Lower leg skin (tissue), 4 donors: ENCODE results near the gene PTCHD1. TPM values are rescaled to one million over a fixed set of nuclear protein-coding genes. Genes with fewer than 3 reads are reported as not detected.

Experiments
- DNase-seq, 2 donors: peaks; one replicate each; pipeline ENCODE4 v3.0.0-alpha.2; 2019; ENCODE audit warnings: low spot score in 2 of 2
- H3K4me3 ChIP-seq: fragments of 200-600 bp; sonication (generic); 2 replicates; pipeline ENCODE4 v1.5.1; 2017; ENCODE audit warnings: mild to moderate bottlenecking, low read depth; ENCODE audit not compliant: poor library complexity, severe bottlenecking
- CTCF ChIP-seq, 3 donors: fragments of 450-650 bp; IDR thresholded peaks; one replicate each; pipeline ENCODE4 v1.5.1; 2016; ENCODE audit warnings: antibody characterized with exemption in 3 of 3, mild to moderate bottlenecking in 3 of 3, moderate library complexity in 2 of 3
- POLR2A ChIP-seq, 2 donors: fragments of 450-650 bp; IDR thresholded peaks; one replicate each; pipeline ENCODE4 v1.6.1; 2016 to 2017; ENCODE audit warnings: antibody characterized with exemption in 2 of 2, mild to moderate bottlenecking in 1 of 2, moderate library complexity in 1 of 2
- WGBS, 2 donors: methylation state at CpG; one replicate each; pipeline ENCODE4 v1.1.5; 2018; 5-methylcytosine and 5-hydroxymethylcytosine counted together
- intact Hi-C: fragments of 100-400 bp; cut with DNase I; formaldehyde crosslinking; loops from one replicate; pipeline ENCODE4 v1.15.0; 2023; ENCODE audit warnings: low total_unique reads
- total RNA-seq, 4 donors: library from RNA; depleted of rRNA; stranded (reverse); fragments of >200 nt; gene quantifications; one replicate each; pipeline ENCODE4 v1.1.0, GENCODE V29; 2016

The PTCHD1 gene
- total RNA-seq, 4 donors from 2014 or later = 0.07 to 0.13 (median 0.08) TPM; not detected in 1

- DNase-seq = no peak
- no peak for TF ChIP-seq POLR2A (IDR thresholded peaks at IDR 0.05)
- no peak for TF ChIP-seq CTCF (IDR thresholded peaks at IDR 0.05)
- H3K4me3 ChIP-seq = no peak overlapping the region
- WGBS, 2 donors = 24 to 55% methylated on average over 2 of the region's 2 CpGs
- intact Hi-C loops = no loop called here
These were observed 48.8 kb downstream of the PTCHD1 start for GRCh38 chrX:23383411-23383810.

DNA sequence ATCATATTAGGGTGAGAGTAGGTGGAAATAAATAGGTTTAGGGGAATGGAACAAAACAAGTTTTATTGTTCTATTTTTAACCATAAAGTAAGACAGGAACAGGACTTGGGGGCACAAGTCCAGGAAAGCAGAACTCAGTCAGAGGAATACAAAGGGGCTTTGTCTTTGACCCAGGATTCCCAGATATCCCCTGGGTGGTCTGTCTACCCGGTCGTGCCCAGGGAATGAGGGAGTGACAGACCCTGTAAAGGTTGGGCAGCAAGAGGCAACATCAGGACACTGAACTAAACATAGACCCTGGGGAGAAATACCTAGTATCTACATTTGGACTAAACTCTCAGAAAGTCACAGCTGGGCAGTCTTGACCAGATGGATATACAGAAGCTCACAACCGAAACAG, 50.6 kb downstream of the PTCHD1 start:
- TF ChIP-seq POLR2A (IDR thresholded peaks at IDR 0.05) = no peak
- no peak for TF ChIP-seq CTCF (IDR thresholded peaks at IDR 0.05)
- H3K4me3 ChIP-seq = no peak overlapping the region
- 64 to 67% methylated on average over 3 of the region's 3 CpGs for WGBS, 2 donors
- intact Hi-C loops = no loop called here
- no peak for DNase-seq

- TF ChIP-seq POLR2A (IDR thresholded peaks at IDR 0.05) (no peak), CTCF (IDR thresholded peaks at IDR 0.05) (no peak)
- intact Hi-C loops = no loop called here
These were observed 51.6 kb downstream of the PTCHD1 start for GRCh38 chrX:23386260-23386659.

DNA sequence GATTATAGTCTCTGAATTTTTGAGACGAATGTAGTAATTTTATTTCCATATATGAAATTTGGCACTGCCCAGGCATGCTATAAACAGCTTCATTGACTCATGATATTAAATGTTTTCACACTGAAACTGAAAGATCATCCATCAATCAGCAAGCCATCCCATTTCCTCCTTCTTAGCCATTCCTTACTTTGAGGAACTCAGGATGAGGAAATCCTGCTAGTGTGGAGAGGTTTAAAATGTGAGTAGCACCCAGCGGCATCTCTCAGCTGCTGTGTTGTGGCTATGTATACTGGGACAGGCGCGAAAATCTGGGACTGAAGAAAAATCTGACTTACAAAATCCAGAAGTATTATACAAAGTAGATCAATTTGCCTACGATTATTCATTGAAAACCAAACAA, 52.1 kb downstream of the PTCHD1 start:
- TF ChIP-seq CTCF (IDR thresholded peaks at IDR 0.05) = no peak
- no peak for TF ChIP-seq POLR2A (IDR thresholded peaks at IDR 0.05)
- 62 to 64% methylated on average over 5 of the region's 5 CpGs for WGBS, 2 donors
- no peak overlapping the region for H3K4me3 ChIP-seq
- intact Hi-C loops = no loop called here
- no peak for DNase-seq

More at GRCh38 chrX:23386260-23386659, 51.6 kb downstream of the PTCHD1 start:
- no peak overlapping the region for H3K4me3 ChIP-seq
- DNase-seq = no peak

GRCh38 chrX:23387550-23388184, 53.0 kb downstream of the PTCHD1 start:
- 65 to 74% methylated on average over 6 of the region's 6 CpGs for WGBS, 2 donors
- TF ChIP-seq POLR2A (IDR thresholded peaks at IDR 0.05) (no peak), CTCF (IDR thresholded peaks at IDR 0.05) (no peak)
- no peak for DNase-seq
- H3K4me3 ChIP-seq = no peak overlapping the region
- intact Hi-C loops = no loop called here

- no peak for DNase-seq
- no peak overlapping the region for H3K4me3 ChIP-seq
- 75 to 92% methylated on average over 6 to 8 of the region's 8 CpGs for WGBS, 2 donors
- no peak for TF ChIP-seq CTCF (IDR thresholded peaks at IDR 0.05)
- TF ChIP-seq POLR2A (IDR thresholded peaks at IDR 0.05) = no peak
- intact Hi-C loops = no loop called here
These were observed 54.6 kb downstream of the PTCHD1 start for GRCh38 chrX:23389196-23389792.
